GM12878 (cell line): Measurements from ENCODE around the gene ATP6V0E2. TPM values are rescaled to one million over a fixed set of nuclear protein-coding genes. Genes with fewer than 3 reads are reported as not detected.

ENCODE experiments used
- ASH2L ChIP-seq: fragments of 300-600, 200-600 bp; sonication (generic); IDR thresholded peaks from 2 replicates; pipeline ENCODE4 v1.6.1; 2017; ENCODE audit warnings: low read depth, mild to moderate bottlenecking, borderline replicate concordance
- BACH1 ChIP-seq: fragments of 450-650 bp; IDR thresholded peaks from 2 replicates; pipeline ENCODE4 v1.6.1; 2017; ENCODE audit warnings: mild to moderate bottlenecking, borderline replicate concordance
- BCL3 ChIP-seq: IDR thresholded peaks from 2 replicates; pipeline ENCODE4 v1.6.1; 2011; ENCODE audit warnings: borderline replicate concordance, low read depth, mild to moderate bottlenecking, moderate library complexity, low read length; ENCODE audit not compliant: insufficient read depth, poor library complexity, severe bottlenecking
- BCLAF1 ChIP-seq: fragments of 450-650 bp; IDR thresholded peaks from 2 replicates; pipeline ENCODE4 v1.6.1; 2017; ENCODE audit warnings: antibody characterized with exemption, mild to moderate bottlenecking, moderate library complexity
- BMI1 ChIP-seq: fragments of 450-650 bp; IDR thresholded peaks from 2 replicates; pipeline ENCODE4 v1.6.1; 2016; ENCODE audit warnings: mild to moderate bottlenecking, moderate library complexity, borderline replicate concordance
- BRCA1 ChIP-seq: IDR thresholded peaks from 2 replicates; pipeline ENCODE4 v1.6.1; 2011; ENCODE audit warnings: low read depth, low read length, improper control_type of control experiment
- CHD1 ChIP-seq: IDR thresholded peaks from 2 replicates; pipeline ENCODE4 v1.6.1; 2012; ENCODE audit warnings: low read depth, low read length, improper control_type of control experiment
- CREB1 ChIP-seq: IDR thresholded peaks from 2 replicates; pipeline ENCODE4 v1.6.1; 2012; ENCODE audit warnings: low read depth, mild to moderate bottlenecking, inconsistent platforms
- LARP7 ChIP-seq: fragments of 450-650 bp; IDR thresholded peaks from 2 replicates; pipeline ENCODE4 v1.6.1; 2017; ENCODE audit warnings: mild to moderate bottlenecking
- MYC ChIP-seq: IDR thresholded peaks from 2 replicates; pipeline ENCODE4 v1.6.1; 2011; ENCODE audit warnings: mild to moderate bottlenecking, low read length, moderate library complexity, inconsistent platforms; ENCODE audit not compliant: insufficient read depth, insufficient replicate concordance, insufficient read length, severe bottlenecking
- NFXL1 ChIP-seq: fragments of 450-650 bp; IDR thresholded peaks from 2 replicates; pipeline ENCODE4 v1.6.1; 2017; ENCODE audit warnings: antibody characterized with exemption, mild to moderate bottlenecking, borderline replicate concordance
- NFYB ChIP-seq: IDR thresholded peaks from 2 replicates; pipeline ENCODE4 v1.6.1; 2011; ENCODE audit warnings: low read depth, mild to moderate bottlenecking, low read length, improper control_type of control experiment, moderate library complexity; ENCODE audit not compliant: insufficient read depth
- NR2C2 ChIP-seq: IDR thresholded peaks from 2 replicates; pipeline ENCODE4 v1.6.1; 2011; ENCODE audit warnings: borderline replicate concordance, low read depth; ENCODE audit not compliant: control insufficient read depth, insufficient read length
- PAX8 ChIP-seq: fragments of 450-650 bp; IDR thresholded peaks from 2 replicates; pipeline ENCODE4 v1.6.1; 2017; ENCODE audit warnings: mild to moderate bottlenecking, moderate library complexity
- PBX3 ChIP-seq: IDR thresholded peaks from 2 replicates; pipeline ENCODE4 v1.6.1; 2011; ENCODE audit warnings: mild to moderate bottlenecking, low read depth, low read length, moderate library complexity; ENCODE audit not compliant: insufficient replicate concordance
- POLR2AphosphoS5 ChIP-seq: IDR thresholded peaks from 2 replicates; pipeline ENCODE4 v1.6.1; 2011; ENCODE audit warnings: mild to moderate bottlenecking, low read length, inconsistent platforms
- RAD51 ChIP-seq: fragments of 450-650 bp; IDR thresholded peaks from 2 replicates; pipeline ENCODE4 v1.6.1; 2016; ENCODE audit warnings: moderate library complexity, mild to moderate bottlenecking, inconsistent platforms
- RCOR1 ChIP-seq: conservative IDR thresholded peaks from 2 replicates; pipeline ENCODE4 v1.6.1; 2012; ENCODE audit warnings: low read depth, low read length, improper control_type of control experiment
- SMAD1 ChIP-seq: fragments of 450-650 bp; IDR thresholded peaks from 2 replicates; pipeline ENCODE4 v1.6.1; 2018; ENCODE audit warnings: mild to moderate bottlenecking, low read depth; ENCODE audit not compliant: partially characterized antibody
- TAF1 ChIP-seq: IDR thresholded peaks from 2 replicates; pipeline ENCODE4 v1.6.1; 2011; ENCODE audit warnings: mild to moderate bottlenecking, low read depth, low read length, borderline replicate concordance
- TARDBP ChIP-seq: IDR thresholded peaks from 2 replicates; pipeline ENCODE4 v1.6.1; 2016; ENCODE audit warnings: borderline replicate concordance
- TBL1XR1 ChIP-seq: IDR thresholded peaks from 2 replicates; pipeline ENCODE4 v1.6.1; 2012; ENCODE audit warnings: low read depth, low read length, improper control_type of control experiment
- TCF3 ChIP-seq: IDR thresholded peaks from 2 replicates; pipeline ENCODE4 v1.6.1; 2012; ENCODE audit warnings: low read depth, mild to moderate bottlenecking, low read length, borderline replicate concordance; ENCODE audit not compliant: insufficient read depth
- YBX1 ChIP-seq: fragments of 450-650 bp; IDR thresholded peaks from 2 replicates; pipeline ENCODE4 v1.6.1; 2016; ENCODE audit warnings: antibody characterized with exemption
- ZNF622 ChIP-seq: fragments of 450-650 bp; IDR thresholded peaks from 2 replicates; pipeline ENCODE4 v1.6.1; 2017; ENCODE audit warnings: mild to moderate bottlenecking, inconsistent platforms
- polyA plus RNA-seq, 11 experiments: library from polyadenylated mRNA; depleted of rRNA in 4 of 11; unstranded in 6 of 11; stranded (reverse) in 5 of 11; fragments of >200 nt; fragmentation: Nextera tagmentation in 4 of 11; fragmentation: Illumina TruSeq in 1 of 11; extraction: Ambion mirVana in 4 of 11; extraction: Trizol in 1 of 11; gene quantifications; 1 replicate in 1 of 11; 2 replicates in 10 of 11; pipeline versions ENCODE4 v1.2.1 to v1.2.3, GENCODE V29; 2011 to 2016; ENCODE audit warnings: inconsistent platforms in 2 of 11, missing spikeins in 2 of 11, low read depth in 1 of 11
- total RNA-seq, 4 experiments: library from RNA; depleted of rRNA in 3 of 4; stranded (reverse); fragments of >200 nt in 3 of 4; fragmentation: Illumina TruSeq in 1 of 4; extraction: Trizol in 1 of 4; gene quantifications; 2 replicates each; pipeline versions ENCODE4 v1.2.1 to v1.2.3, GENCODE V29; 2013 to 2021

ATP6V0E2 gene
- total and polyA plus RNA-seq, 10 of the 15 experiments (the other 5 are each of a cell fraction or from before 2014, with no cell fraction given) = 1.5 to 54.7 (median 27.6) TPM

GRCh38 chr7:149873074-149873969 lies at the start of gene ATP6V0E2 (continued):
- TF ChIP-seq SMAD1 = no peak
- no peak for TF ChIP-seq BCL3
- no peak for TF ChIP-seq TCF3
- no peak for TF ChIP-seq TARDBP
- TF ChIP-seq CHD1 = no peak
- no peak for TF ChIP-seq BRCA1
- TF ChIP-seq TBL1XR1 = no peak
- no peak for TF ChIP-seq ZNF622
- TF ChIP-seq PBX3 = peak; percentile 94
- TF ChIP-seq BMI1 = no peak
- no peak for TF ChIP-seq POLR2AphosphoS5
- TF ChIP-seq BACH1 = peak; percentile 35; the same call in 1 of the 2 replicates
- TF ChIP-seq MYC = no peak
- peak; percentile 49; the same call in 1 of the 2 replicates for TF ChIP-seq NFXL1
- TF ChIP-seq BCLAF1 = 0 out of 2 replicates have a peak, but pooled peaks have one; percentile 24
- TF ChIP-seq NR2C2 = no peak
- no peak for TF ChIP-seq TAF1
- no peak for TF ChIP-seq RAD51
- no peak for TF ChIP-seq YBX1
- TF ChIP-seq LARP7 = peak; percentile 70
- TF ChIP-seq ASH2L = no peak
- TF ChIP-seq NFYB = peak; percentile 72; the same call in 1 of the 2 replicates
- TF ChIP-seq CREB1 = 0 out of 2 replicates have a peak, but pooled peaks have one; percentile 39
- no peak for TF ChIP-seq RCOR1
- no peak for TF ChIP-seq PAX8
